Endothelial cell of umbilical vein (primary cell): ENCODE data around the gene HOXB7.

Experiments used
- MAX ChIP-seq: IDR thresholded peaks from 2 replicates; pipeline ENCODE4 v1.6.1; 2011; ENCODE audit not compliant: insufficient read depth, insufficient read length
- POLR2AphosphoS5 ChIP-seq: IDR thresholded peaks from 2 replicates; pipeline ENCODE4 v1.6.1; 2012; ENCODE audit warnings: low read depth, mild to moderate bottlenecking, control low read depth, low read length, moderate library complexity; ENCODE audit not compliant: insufficient read depth

GRCh38 chr17:48609759-48610281, 997 bp downstream of the HOXB7 start:
- TF ChIP-seq POLR2AphosphoS5 (no peak), MAX (no peak)
